Upper lobe of right lung (tissue), 1 donor: Measurements from ENCODE around the gene SPCS3. TPM values are rescaled to one million over a fixed set of nuclear protein-coding genes. Genes with fewer than 3 reads are reported as not detected.

Experiments
- ATAC-seq: fragments of 200-7000 bp; cut with Tn5 transposase; one replicate; pipeline ENCODE4 v1.9.1; 2020; ENCODE audit warnings: mild to moderate bottlenecking, moderate library complexity
- DNase-seq: peaks from one replicate; pipeline ENCODE4 v3.0.0-alpha.2; 2020
- H3K27ac ChIP-seq: fragments of 200-600 bp; one replicate; pipeline ENCODE4 v1.8.0; 2022
- H3K27me3 ChIP-seq: fragments of 200-600 bp; one replicate; pipeline ENCODE4 v1.8.0; 2022; ENCODE audit warnings: mild to moderate bottlenecking
- H3K36me3 ChIP-seq: fragments of 200-600 bp; one replicate; pipeline ENCODE4 v1.8.0; 2022
- H3K4me1 ChIP-seq: fragments of 200-600 bp; one replicate; pipeline ENCODE4 v1.8.0; 2022
- H3K4me3 ChIP-seq: fragments of 200-600 bp; one replicate; pipeline ENCODE4 v1.8.0; 2022; ENCODE audit warnings: mild to moderate bottlenecking
- H3K9me3 ChIP-seq: fragments of 200-600 bp; one replicate; pipeline ENCODE4 v1.8.0; 2022
- intact Hi-C: fragments of 100-400 bp; cut with DNase I; formaldehyde crosslinking; loops from one replicate; pipeline ENCODE4 v1.11.0; 2022
- total RNA-seq: library from RNA; stranded (reverse); fragmentation: NEBNext Ultra II Directional; extraction: Animal tissue kit (Norgen Biotek cat#: 25700); gene quantifications from one replicate; pipeline ENCODE4 v1.2.1, GENCODE V29; 2021
- TF ChIP-seq, protein P1 (sequence below): fragments of 200-600 bp; IDR thresholded peaks from one replicate; pipeline ENCODE4 v1.8.0; 2022; ENCODE audit warnings: antibody characterized with exemption
- donor health status: DM: no; HTN: yes; CAD: no; lungs with severe emphysema.

SPCS3 gene
- total RNA-seq, 1 donor from 2014 or later = 151 TPM

DNA sequence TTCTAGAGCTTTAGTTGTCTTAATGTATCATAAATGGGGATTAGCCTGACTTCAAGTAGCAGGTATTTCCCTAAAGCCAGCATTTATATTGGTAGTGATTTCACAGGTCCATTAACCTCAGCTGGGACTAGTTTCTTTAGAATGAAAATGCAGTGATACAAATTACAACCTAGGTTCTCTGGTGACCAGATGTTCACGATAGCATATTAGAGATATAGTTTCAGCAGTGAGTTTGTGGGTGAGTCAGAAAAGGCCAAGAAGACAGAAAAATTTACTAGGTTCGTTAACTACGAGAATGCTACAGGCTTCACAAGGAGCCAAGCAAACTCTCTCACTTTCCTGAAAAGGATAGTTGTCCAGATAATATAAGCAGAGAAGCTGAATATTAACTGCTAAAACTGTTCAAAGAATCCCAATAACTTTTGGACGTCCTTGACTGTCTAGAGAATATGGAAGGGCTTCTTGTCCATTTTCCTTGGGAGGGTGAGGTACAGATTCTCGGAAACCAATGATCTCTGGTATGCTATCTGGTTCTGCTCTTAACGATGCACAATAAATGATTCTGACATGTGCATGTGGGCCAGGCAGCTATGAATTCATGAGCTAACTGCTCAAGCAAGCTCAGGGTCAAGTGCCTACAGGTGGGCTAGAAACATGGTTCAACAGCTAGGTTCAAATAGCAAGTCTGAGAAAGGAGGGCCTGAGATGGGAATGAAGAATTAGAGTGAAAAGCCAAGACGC, 6.0 kb upstream of the SPCS3 start:
- intact Hi-C loops = no loop called here
- DNase-seq (no peak), ATAC-seq (no peak)
- Histone ChIP-seq H3K4me3 (no peak overlapping the region), H3K4me1 (no peaks in the 10 kb centered on the region), H3K27ac (no peak overlapping the region), H3K27me3 (no peaks in the 10 kb centered on the region), H3K9me3 (no peaks in the 10 kb centered on the region), H3K36me3 (no peaks in the 10 kb centered on the region)
- TF ChIP-seq, protein P1, sequence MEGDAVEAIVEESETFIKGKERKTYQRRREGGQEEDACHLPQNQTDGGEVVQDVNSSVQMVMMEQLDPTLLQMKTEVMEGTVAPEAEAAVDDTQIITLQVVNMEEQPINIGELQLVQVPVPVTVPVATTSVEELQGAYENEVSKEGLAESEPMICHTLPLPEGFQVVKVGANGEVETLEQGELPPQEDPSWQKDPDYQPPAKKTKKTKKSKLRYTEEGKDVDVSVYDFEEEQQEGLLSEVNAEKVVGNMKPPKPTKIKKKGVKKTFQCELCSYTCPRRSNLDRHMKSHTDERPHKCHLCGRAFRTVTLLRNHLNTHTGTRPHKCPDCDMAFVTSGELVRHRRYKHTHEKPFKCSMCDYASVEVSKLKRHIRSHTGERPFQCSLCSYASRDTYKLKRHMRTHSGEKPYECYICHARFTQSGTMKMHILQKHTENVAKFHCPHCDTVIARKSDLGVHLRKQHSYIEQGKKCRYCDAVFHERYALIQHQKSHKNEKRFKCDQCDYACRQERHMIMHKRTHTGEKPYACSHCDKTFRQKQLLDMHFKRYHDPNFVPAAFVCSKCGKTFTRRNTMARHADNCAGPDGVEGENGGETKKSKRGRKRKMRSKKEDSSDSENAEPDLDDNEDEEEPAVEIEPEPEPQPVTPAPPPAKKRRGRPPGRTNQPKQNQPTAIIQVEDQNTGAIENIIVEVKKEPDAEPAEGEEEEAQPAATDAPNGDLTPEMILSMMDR = no peak

- H3K9me3 ChIP-seq = no peaks in the 10 kb centered on the region
- ATAC-seq (no peak), DNase-seq (no peak)
- no peaks in the 10 kb centered on the region for H3K27me3 ChIP-seq
- H3K27ac ChIP-seq = peak overlapping the region; percentile 95
- intact Hi-C loops = no loop called here
- peaks cover 27% of the 10 kb centered on the region for H3K4me1 ChIP-seq
- TF ChIP-seq, protein P1 = no peak
- peak overlapping the region; percentile 74 for H3K4me3 ChIP-seq
- no peaks in the 10 kb centered on the region for H3K36me3 ChIP-seq
Observed at GRCh38 chr4:176319151-176319703, 539 bp upstream of the SPCS3 start.

- ATAC-seq = peak; percentile 93
Observed at GRCh38 chr4:176320340-176320975, 692 bp downstream of the SPCS3 start.

GRCh38 chr4:176320976-176321361, 1.2 kb downstream of the SPCS3 start:
- Histone ChIP-seq H3K36me3 (peaks cover 5% of the 10 kb centered on the region), H3K4me3 (peak overlapping the region; percentile 74), H3K27ac (peak overlapping the region; percentile 95), H3K9me3 (no peaks in the 10 kb centered on the region), H3K27me3 (no peaks in the 10 kb centered on the region), H3K4me1 (peaks cover 32% of the 10 kb centered on the region)
- intact Hi-C loops = no loop called here
- DNase-seq (no peak), ATAC-seq (no peak)
- TF ChIP-seq, protein P1 = no peak

More at GRCh38 chr4:176320340-176320975, 692 bp downstream of the SPCS3 start:
- Histone ChIP-seq H3K36me3 (peaks cover under 1% of the 10 kb centered on the region), H3K27ac (peak overlapping the region; percentile 95), H3K27me3 (no peaks in the 10 kb centered on the region), H3K4me3 (peak overlapping the region; percentile 74), H3K4me1 (peaks cover 32% of the 10 kb centered on the region), H3K9me3 (no peaks in the 10 kb centered on the region)
- intact Hi-C loops = no loop called here
- peak; percentile 96 for DNase-seq
- TF ChIP-seq, protein P1 = no peak

- Histone ChIP-seq H3K27ac (peak overlapping the region; percentile 95), H3K27me3 (no peaks in the 10 kb centered on the region), H3K4me3 (peak overlapping the region; percentile 74), H3K36me3 (peaks cover 6% of the 10 kb centered on the region), H3K4me1 (peaks cover 32% of the 10 kb centered on the region), H3K9me3 (no peaks in the 10 kb centered on the region)
- TF ChIP-seq, protein P1 = no peak
- ATAC-seq (no peak), DNase-seq (no peak)
- intact Hi-C loops = no loop called here
Observed at GRCh38 chr4:176321589-176321988, 1.8 kb downstream of the SPCS3 start.
